Neural cell (in vitro differentiated cells): ENCODE data around the gene XK. TPM values are rescaled to one million over a fixed set of nuclear protein-coding genes. Genes with fewer than 3 reads are reported as not detected.

Source experiments
- H2AFZ ChIP-seq: fragments of 200-600, 300-800 bp; sonication (generic), shearing (Covaris generic); 2 replicates; pipeline ENCODE4 v1.6.0; 2014; ENCODE audit warnings: low read depth, mild to moderate bottlenecking, antibody characterized with exemption, low read length, moderate library complexity
- H3F3A ChIP-seq: fragments of 200-600 bp; shearing (Covaris generic); 2 replicates; pipeline ENCODE4 v1.6.1; 2016; ENCODE audit warnings: mild to moderate bottlenecking, moderate library complexity, mixed read lengths, antibody characterized with exemption, low read length; ENCODE audit not compliant: insufficient read depth, poor library complexity, severe bottlenecking
- H3K27ac ChIP-seq: fragments of 200-600, 300-800 bp; sonication (generic), shearing (Covaris generic); 2 replicates; pipeline ENCODE4 v1.5.1; 2014; ENCODE audit warnings: mild to moderate bottlenecking, low read length, moderate library complexity
- H3K27me3 ChIP-seq: fragments of 300-800, 200-600 bp; sonication (generic), shearing (Covaris generic); 2 replicates; pipeline ENCODE4 v1.6.0; 2014; ENCODE audit warnings: mild to moderate bottlenecking, low read depth, low read length, moderate library complexity; ENCODE audit not compliant: insufficient read depth
- H3K36me3 ChIP-seq: fragments of 300-800, 200-600 bp; sonication (generic), shearing (Covaris generic); 2 replicates; pipeline ENCODE4 v1.5.1; 2014; ENCODE audit warnings: mild to moderate bottlenecking, antibody characterized with exemption, low read length, moderate library complexity; ENCODE audit not compliant: insufficient read depth
- H3K4me2 ChIP-seq: fragments of 300-800, 200-600 bp; sonication (generic), shearing (Covaris generic); 2 replicates; pipeline ENCODE4 v1.6.0; 2014; ENCODE audit warnings: mild to moderate bottlenecking, low read length
- H3K4me3 ChIP-seq: fragments of 300-800, 200-600 bp; sonication (generic), shearing (Covaris generic); 2 replicates; pipeline ENCODE4 v1.5.1; 2014; ENCODE audit warnings: mild to moderate bottlenecking, low read length, moderate library complexity
- H3K79me2 ChIP-seq: fragments of 200-600 bp; shearing (Covaris generic); replicated peaks from 2 replicates; pipeline ENCODE4 v1.6.0; 2014; ENCODE audit warnings: mild to moderate bottlenecking, low read length, moderate library complexity; ENCODE audit not compliant: insufficient read depth
- H3K9ac ChIP-seq: fragments of 300-800, 200-600 bp; sonication (generic), shearing (Covaris generic); 2 replicates; pipeline ENCODE4 v1.6.1; 2016; ENCODE audit warnings: mild to moderate bottlenecking, low read length, mixed read lengths
- H3K9me2 ChIP-seq: fragments of 200-600 bp; shearing (Covaris generic); 2 replicates; pipeline ENCODE4 v1.6.1; 2016; ENCODE audit warnings: mild to moderate bottlenecking, low read length, mixed read lengths; ENCODE audit not compliant: insufficient read depth
- H3K9me3 ChIP-seq: fragments of 200-600, 300-800 bp; sonication (generic), shearing (Covaris generic); 2 replicates; pipeline ENCODE4 v1.6.1; 2016; ENCODE audit warnings: mild to moderate bottlenecking, mixed run types, low read length, moderate library complexity, mixed read lengths
- H4K20me1 ChIP-seq: fragments of 200-600 bp; shearing (Covaris generic); 2 replicates; pipeline ENCODE4 v1.6.1; 2016; ENCODE audit warnings: mild to moderate bottlenecking, mixed run types; ENCODE audit not compliant: insufficient read depth
- EP300 ChIP-seq: fragments of 450-650 bp; conservative IDR thresholded peaks from 2 replicates; pipeline ENCODE4 v1.6.1; 2014; ENCODE audit warnings: antibody characterized with exemption, mild to moderate bottlenecking, moderate library complexity; ENCODE audit not compliant: poor library complexity, severe bottlenecking
- EZH2 ChIP-seq: fragments of 200-600, 300-800 bp; shearing (Covaris generic), sonication (generic); IDR thresholded peaks from 2 replicates; pipeline ENCODE4 v1.6.1; 2014; ENCODE audit warnings: antibody characterized with exemption, low read length, borderline replicate concordance, mild to moderate bottlenecking; ENCODE audit not compliant: insufficient read depth, poor library complexity, severe bottlenecking
- MXI1 ChIP-seq: fragments of 450-650 bp; conservative IDR thresholded peaks from 2 replicates; pipeline ENCODE4 v1.6.1; 2014; ENCODE audit warnings: antibody characterized with exemption, mild to moderate bottlenecking; ENCODE audit not compliant: poor library complexity, severe bottlenecking
- POLR2AphosphoS5 ChIP-seq: IDR thresholded peaks from 2 replicates; pipeline ENCODE4 v1.6.1; 2012
- RAD21 ChIP-seq: fragments of 450-650 bp; conservative IDR thresholded peaks from 2 replicates; pipeline ENCODE4 v1.6.1; 2014; ENCODE audit warnings: antibody characterized with exemption, mild to moderate bottlenecking, moderate library complexity
- SMC3 ChIP-seq: fragments of 450-650 bp; conservative IDR thresholded peaks from 2 replicates; pipeline ENCODE4 v1.6.1; 2014; ENCODE audit warnings: antibody characterized with exemption, mild to moderate bottlenecking, moderate library complexity; ENCODE audit not compliant: poor library complexity
- TAF1 ChIP-seq: IDR thresholded peaks from 2 replicates; pipeline ENCODE4 v1.6.1; 2012; ENCODE audit warnings: low read depth
- polyA plus RNA-seq: library from polyadenylated mRNA; depleted of rRNA; stranded (reverse); fragments of >200 nt; gene quantifications from 2 replicates; pipeline ENCODE4 v1.2.3, GENCODE V29; 2014
- TF ChIP-seq, protein P1 (sequence below): fragments of 450-650 bp; IDR thresholded peaks from 2 replicates; pipeline ENCODE4 v1.5.1; 2014; ENCODE audit warnings: antibody characterized with exemption, mild to moderate bottlenecking, moderate library complexity; ENCODE audit not compliant: poor library complexity, severe bottlenecking
- TF ChIP-seq, protein P2 (sequence below): IDR thresholded peaks from 2 replicates; pipeline ENCODE4 v1.6.1; 2012; ENCODE audit warnings: borderline replicate concordance

XK gene
- polyA plus RNA-seq, 1 donor from 2014 or later: 1.8 TPM

DNA sequence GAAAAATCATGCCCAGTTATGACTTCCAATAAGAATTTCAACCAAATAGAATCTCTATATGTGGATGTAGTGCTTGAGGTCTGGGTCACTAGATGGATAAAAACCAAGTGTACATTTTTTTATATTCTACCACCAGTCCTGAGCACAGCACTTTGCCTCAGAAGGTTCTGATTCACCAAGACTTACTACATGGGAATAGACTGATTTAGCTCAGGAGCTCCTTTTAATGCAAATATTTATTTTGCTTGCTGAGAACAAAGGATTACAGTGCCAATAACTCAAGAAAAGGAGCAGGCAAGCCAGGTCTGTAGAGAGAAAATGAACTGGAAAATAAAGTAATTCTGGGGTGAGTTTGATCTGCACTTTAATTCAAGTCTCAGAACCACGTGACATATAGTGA is 6.4 kb upstream of the XK start:
- Histone ChIP-seq H4K20me1 (no peaks in the 10 kb centered on the region), H3K9me3 (no peaks in the 10 kb centered on the region), H2AFZ (no peak overlapping the region), H3K27ac (no peak overlapping the region), H3K27me3 (no peaks in the 10 kb centered on the region), H3F3A (no peaks in the 10 kb centered on the region), H3K9me2 (no peaks in the 10 kb centered on the region), H3K9ac (no peak overlapping the region), H3K36me3 (no peaks in the 10 kb centered on the region), H3K79me2 (no peaks in the 10 kb centered on the region), H3K4me3 (no peak overlapping the region), H3K4me2 (no peak overlapping the region)
- TF ChIP-seq EP300: no peak
- TF ChIP-seq, protein P1, sequence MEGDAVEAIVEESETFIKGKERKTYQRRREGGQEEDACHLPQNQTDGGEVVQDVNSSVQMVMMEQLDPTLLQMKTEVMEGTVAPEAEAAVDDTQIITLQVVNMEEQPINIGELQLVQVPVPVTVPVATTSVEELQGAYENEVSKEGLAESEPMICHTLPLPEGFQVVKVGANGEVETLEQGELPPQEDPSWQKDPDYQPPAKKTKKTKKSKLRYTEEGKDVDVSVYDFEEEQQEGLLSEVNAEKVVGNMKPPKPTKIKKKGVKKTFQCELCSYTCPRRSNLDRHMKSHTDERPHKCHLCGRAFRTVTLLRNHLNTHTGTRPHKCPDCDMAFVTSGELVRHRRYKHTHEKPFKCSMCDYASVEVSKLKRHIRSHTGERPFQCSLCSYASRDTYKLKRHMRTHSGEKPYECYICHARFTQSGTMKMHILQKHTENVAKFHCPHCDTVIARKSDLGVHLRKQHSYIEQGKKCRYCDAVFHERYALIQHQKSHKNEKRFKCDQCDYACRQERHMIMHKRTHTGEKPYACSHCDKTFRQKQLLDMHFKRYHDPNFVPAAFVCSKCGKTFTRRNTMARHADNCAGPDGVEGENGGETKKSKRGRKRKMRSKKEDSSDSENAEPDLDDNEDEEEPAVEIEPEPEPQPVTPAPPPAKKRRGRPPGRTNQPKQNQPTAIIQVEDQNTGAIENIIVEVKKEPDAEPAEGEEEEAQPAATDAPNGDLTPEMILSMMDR: no peak
- TF ChIP-seq EZH2: no peak
- no peak for TF ChIP-seq POLR2AphosphoS5

DNA sequence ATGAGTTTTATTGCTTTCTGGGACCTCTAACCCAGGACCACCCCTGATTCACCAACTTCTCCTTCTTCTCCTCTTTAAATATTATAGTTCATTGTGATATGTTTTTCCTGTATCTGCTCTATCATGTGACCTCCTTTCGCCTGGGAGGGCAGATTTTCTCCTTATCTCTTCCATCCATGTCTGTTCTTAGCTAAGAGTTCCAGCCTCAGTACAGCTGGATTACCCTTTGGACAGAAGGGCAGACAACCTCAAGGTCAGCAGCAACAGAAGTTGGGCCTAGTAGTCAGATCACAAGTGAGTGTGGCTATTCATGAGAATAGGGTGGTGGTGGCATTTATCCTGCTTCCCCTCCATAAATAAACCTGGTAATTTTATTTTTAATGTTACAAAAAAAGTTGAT is 5.7 kb upstream of the XK start:
- Histone ChIP-seq H3K36me3 (no peaks in the 10 kb centered on the region), H3K4me3 (no peak overlapping the region), H3F3A (no peaks in the 10 kb centered on the region), H2AFZ (no peak overlapping the region), H4K20me1 (no peaks in the 10 kb centered on the region), H3K9me3 (no peaks in the 10 kb centered on the region), H3K27me3 (no peaks in the 10 kb centered on the region), H3K4me2 (no peak overlapping the region), H3K9me2 (no peaks in the 10 kb centered on the region), H3K79me2 (no peaks in the 10 kb centered on the region), H3K27ac (no peak overlapping the region), H3K9ac (no peak overlapping the region)
- no peak for TF ChIP-seq EZH2
- TF ChIP-seq SMC3: no peak
- TF ChIP-seq, protein P2, sequence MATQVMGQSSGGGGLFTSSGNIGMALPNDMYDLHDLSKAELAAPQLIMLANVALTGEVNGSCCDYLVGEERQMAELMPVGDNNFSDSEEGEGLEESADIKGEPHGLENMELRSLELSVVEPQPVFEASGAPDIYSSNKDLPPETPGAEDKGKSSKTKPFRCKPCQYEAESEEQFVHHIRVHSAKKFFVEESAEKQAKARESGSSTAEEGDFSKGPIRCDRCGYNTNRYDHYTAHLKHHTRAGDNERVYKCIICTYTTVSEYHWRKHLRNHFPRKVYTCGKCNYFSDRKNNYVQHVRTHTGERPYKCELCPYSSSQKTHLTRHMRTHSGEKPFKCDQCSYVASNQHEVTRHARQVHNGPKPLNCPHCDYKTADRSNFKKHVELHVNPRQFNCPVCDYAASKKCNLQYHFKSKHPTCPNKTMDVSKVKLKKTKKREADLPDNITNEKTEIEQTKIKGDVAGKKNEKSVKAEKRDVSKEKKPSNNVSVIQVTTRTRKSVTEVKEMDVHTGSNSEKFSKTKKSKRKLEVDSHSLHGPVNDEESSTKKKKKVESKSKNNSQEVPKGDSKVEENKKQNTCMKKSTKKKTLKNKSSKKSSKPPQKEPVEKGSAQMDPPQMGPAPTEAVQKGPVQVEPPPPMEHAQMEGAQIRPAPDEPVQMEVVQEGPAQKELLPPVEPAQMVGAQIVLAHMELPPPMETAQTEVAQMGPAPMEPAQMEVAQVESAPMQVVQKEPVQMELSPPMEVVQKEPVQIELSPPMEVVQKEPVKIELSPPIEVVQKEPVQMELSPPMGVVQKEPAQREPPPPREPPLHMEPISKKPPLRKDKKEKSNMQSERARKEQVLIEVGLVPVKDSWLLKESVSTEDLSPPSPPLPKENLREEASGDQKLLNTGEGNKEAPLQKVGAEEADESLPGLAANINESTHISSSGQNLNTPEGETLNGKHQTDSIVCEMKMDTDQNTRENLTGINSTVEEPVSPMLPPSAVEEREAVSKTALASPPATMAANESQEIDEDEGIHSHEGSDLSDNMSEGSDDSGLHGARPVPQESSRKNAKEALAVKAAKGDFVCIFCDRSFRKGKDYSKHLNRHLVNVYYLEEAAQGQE: no peak
- TF ChIP-seq, protein P1: no peak
- TF ChIP-seq TAF1: no peak
- no peak for TF ChIP-seq EP300
- TF ChIP-seq POLR2AphosphoS5: no peak
- TF ChIP-seq MXI1: no peak
- no peak for TF ChIP-seq RAD21
